ENCODE data around the gene FBXW7. TPM values are rescaled to one million over a fixed set of nuclear protein-coding genes. Genes with fewer than 3 reads are reported as not detected.

FBXW7 gene
- total RNA-seq, 1 donor from 2014 or later: 21.0 TPM

- DNase-seq (ENCODE audit: extremely low spot score, unreplicated experiment): no peak
- H3K4me1 Mint-ChIP-seq (ENCODE audit: unreplicated experiment): peaks cover 13% of the 10 kb centered on the region
- H3K27ac Mint-ChIP-seq (ENCODE audit: unreplicated experiment): no peak overlapping the region
- H3K27me3 Mint-ChIP-seq (ENCODE audit: unreplicated experiment): no peaks in the 10 kb centered on the region
- no peak overlapping the region for H3K4me3 Mint-ChIP-seq (ENCODE audit: unreplicated experiment)
- peaks cover 6% of the 10 kb centered on the region for H3K36me3 Mint-ChIP-seq (ENCODE audit: unreplicated experiment)
- H3K9me3 Mint-ChIP-seq (ENCODE audit: unreplicated experiment): no peaks in the 10 kb centered on the region
- TF ChIP-seq CTCF (IDR thresholded peaks at IDR 0.05): no peak
Observed at GRCh38 chr4:152363904-152364303, 172.0 kb downstream of the FBXW7 start.

GRCh38 chr4:152363086-152363485, 172.8 kb downstream of the FBXW7 start:
- Mint-ChIP-seq H3K27ac (ENCODE audit: unreplicated experiment) (no peak overlapping the region), H3K4me1 (ENCODE audit: unreplicated experiment) (peaks cover 16% of the 10 kb centered on the region), H3K36me3 (ENCODE audit: unreplicated experiment) (peaks cover 6% of the 10 kb centered on the region), H3K9me3 (ENCODE audit: unreplicated experiment) (no peaks in the 10 kb centered on the region), H3K4me3 (ENCODE audit: unreplicated experiment) (no peak overlapping the region), H3K27me3 (ENCODE audit: unreplicated experiment) (no peaks in the 10 kb centered on the region)
- TF ChIP-seq CTCF (IDR thresholded peaks at IDR 0.05): no peak
- DNase-seq (ENCODE audit: extremely low spot score, unreplicated experiment): no peak

GRCh38 chr4:152360045-152360410, 175.9 kb downstream of the FBXW7 start:
- Mint-ChIP-seq H3K27me3 (ENCODE audit: unreplicated experiment) (no peaks in the 10 kb centered on the region), H3K36me3 (ENCODE audit: unreplicated experiment) (peaks cover 1% of the 10 kb centered on the region), H3K4me1 (ENCODE audit: unreplicated experiment) (peaks cover 34% of the 10 kb centered on the region), H3K4me3 (ENCODE audit: unreplicated experiment) (no peak overlapping the region), H3K9me3 (ENCODE audit: unreplicated experiment) (no peaks in the 10 kb centered on the region), H3K27ac (ENCODE audit: unreplicated experiment) (no peak overlapping the region)
- no peak for DNase-seq (ENCODE audit: extremely low spot score, unreplicated experiment)
- TF ChIP-seq CTCF (IDR thresholded peaks at IDR 0.05): no peak

GRCh38 chr4:152359208-152360044, 176.5 kb downstream of the FBXW7 start:
- TF ChIP-seq CTCF (IDR thresholded peaks at IDR 0.05): no peak
- DNase-seq (ENCODE audit: extremely low spot score, unreplicated experiment): no peak
- no peaks in the 10 kb centered on the region for H3K27me3 Mint-ChIP-seq (ENCODE audit: unreplicated experiment)
- H3K9me3 Mint-ChIP-seq (ENCODE audit: unreplicated experiment): no peaks in the 10 kb centered on the region
- no peak overlapping the region for H3K4me3 Mint-ChIP-seq (ENCODE audit: unreplicated experiment)
- no peak overlapping the region for H3K27ac Mint-ChIP-seq (ENCODE audit: unreplicated experiment)
- peaks cover 34% of the 10 kb centered on the region for H3K4me1 Mint-ChIP-seq (ENCODE audit: unreplicated experiment)
- no peaks in the 10 kb centered on the region for H3K36me3 Mint-ChIP-seq (ENCODE audit: unreplicated experiment)

GRCh38 chr4:152357206-152357605, 178.7 kb downstream of the FBXW7 start:
- Mint-ChIP-seq H3K4me1 (ENCODE audit: unreplicated experiment) (peaks cover 39% of the 10 kb centered on the region), H3K27ac (ENCODE audit: unreplicated experiment) (no peak overlapping the region), H3K27me3 (ENCODE audit: unreplicated experiment) (no peaks in the 10 kb centered on the region), H3K4me3 (ENCODE audit: unreplicated experiment) (no peak overlapping the region), H3K9me3 (ENCODE audit: unreplicated experiment) (no peaks in the 10 kb centered on the region), H3K36me3 (ENCODE audit: unreplicated experiment) (no peaks in the 10 kb centered on the region)
- DNase-seq (ENCODE audit: extremely low spot score, unreplicated experiment): no peak
- no peak for TF ChIP-seq CTCF (IDR thresholded peaks at IDR 0.05)

All from osteocyte (in vitro differentiated cells).